ENCODE results near the gene SETD4.

The SETD4 gene

GRCh38 chr21:36079010-36079649, 18.8 kb upstream of the SETD4 start:
- Histone ChIP-seq H4K20me1 (ENCODE audit: insufficient read depth, low read length) (no peaks in the 10 kb centered on the region), H3K9me3 (replicated peaks; ENCODE audit: insufficient read depth, low read length) (no peaks in the 10 kb centered on the region), H3K36me3 (replicated peaks; ENCODE audit: insufficient read depth, low read length) (no peaks in the 10 kb centered on the region), H3K27ac (ENCODE audit: low read length) (peak overlapping the region; percentile 2; the same call in 1 of the 2 replicates), H3F3A (ENCODE audit: insufficient read depth, low read length) (peaks cover 23% of the 10 kb centered on the region), H3K79me2 (ENCODE audit: low read length) (no peaks in the 10 kb centered on the region), H3K9me2 (replicated peaks; ENCODE audit: insufficient read depth, low read length) (no peaks in the 10 kb centered on the region), H2AFZ (ENCODE audit: low read length) (peak overlapping the region; percentile 53), H3K4me1 (ENCODE audit: low read length) (peaks cover 33% of the 10 kb centered on the region), H3K27me3 (replicated peaks; ENCODE audit: insufficient read depth, low read length) (no peaks in the 10 kb centered on the region), H3K4me3 (ENCODE audit: low read length) (no peak overlapping the region), H3K9ac (ENCODE audit: low read length) (no peak overlapping the region), H3K4me2 (ENCODE audit: low read depth, low read length) (peak overlapping the region; percentile 40)
- TF ChIP-seq CTCF (IDR thresholded peaks at IDR 0.05; ENCODE audit: low read length): no peak
- peak; percentile 85 for DNase-seq

GRCh38 chr21:36077758-36078157, 17.4 kb upstream of the SETD4 start:
- Histone ChIP-seq H3K4me3 (ENCODE audit: low read length) (0 out of 2 replicates have a peak overlapping the region, but pooled peaks have one; percentile 32), H3K9me2 (replicated peaks; ENCODE audit: insufficient read depth, low read length) (no peaks in the 10 kb centered on the region), H3K79me2 (ENCODE audit: low read length) (no peaks in the 10 kb centered on the region), H3K9me3 (replicated peaks; ENCODE audit: insufficient read depth, low read length) (no peaks in the 10 kb centered on the region), H4K20me1 (ENCODE audit: insufficient read depth, low read length) (no peaks in the 10 kb centered on the region), H3K27me3 (replicated peaks; ENCODE audit: insufficient read depth, low read length) (no peaks in the 10 kb centered on the region), H3F3A (ENCODE audit: insufficient read depth, low read length) (peaks cover 23% of the 10 kb centered on the region), H3K36me3 (replicated peaks; ENCODE audit: insufficient read depth, low read length) (no peaks in the 10 kb centered on the region), H3K27ac (ENCODE audit: low read length) (peak overlapping the region; percentile 40; the same call in 1 of the 2 replicates), H3K9ac (ENCODE audit: low read length) (no peak overlapping the region), H3K4me1 (ENCODE audit: low read length) (peaks cover 33% of the 10 kb centered on the region), H3K4me2 (ENCODE audit: low read depth, low read length) (peak overlapping the region; percentile 65), H2AFZ (ENCODE audit: low read length) (peak overlapping the region; percentile 48)
- TF ChIP-seq EZH2phosphoT487 (IDR thresholded peaks at IDR 0.05; ENCODE audit: low read length): no peak
- TF ChIP-seq EZH2 (optimal IDR thresholded peaks at IDR 0.05; ENCODE audit: low read depth, low read length): no peak
- TF ChIP-seq CTCF (IDR thresholded peaks at IDR 0.05; ENCODE audit: low read length): no peak
- DNase-seq: no peak

GRCh38 chr21:36076878-36077655, 16.7 kb upstream of the SETD4 start:
- Histone ChIP-seq H3K4me2 (ENCODE audit: low read depth, low read length) (peak overlapping the region; percentile 65), H3K9ac (ENCODE audit: low read length) (peak overlapping the region; percentile 1; the same call in 1 of the 2 replicates), H3K9me3 (replicated peaks; ENCODE audit: insufficient read depth, low read length) (no peaks in the 10 kb centered on the region), H3F3A (ENCODE audit: insufficient read depth, low read length) (peaks cover 23% of the 10 kb centered on the region), H3K79me2 (ENCODE audit: low read length) (no peaks in the 10 kb centered on the region), H3K27ac (ENCODE audit: low read length) (peak overlapping the region; percentile 40; the same call in 1 of the 2 replicates), H2AFZ (ENCODE audit: low read length) (peak overlapping the region; percentile 48), H3K4me1 (ENCODE audit: low read length) (peaks cover 33% of the 10 kb centered on the region), H4K20me1 (ENCODE audit: insufficient read depth, low read length) (no peaks in the 10 kb centered on the region), H3K9me2 (replicated peaks; ENCODE audit: insufficient read depth, low read length) (no peaks in the 10 kb centered on the region), H3K4me3 (ENCODE audit: low read length) (peak overlapping the region; percentile 32), H3K27me3 (replicated peaks; ENCODE audit: insufficient read depth, low read length) (no peaks in the 10 kb centered on the region), H3K36me3 (replicated peaks; ENCODE audit: insufficient read depth, low read length) (no peaks in the 10 kb centered on the region)
- DNase-seq: peak; percentile 70
- TF ChIP-seq EZH2 (optimal IDR thresholded peaks at IDR 0.05; ENCODE audit: low read depth, low read length) (no peak), EZH2phosphoT487 (IDR thresholded peaks at IDR 0.05; ENCODE audit: low read length) (no peak), CTCF (IDR thresholded peaks at IDR 0.05; ENCODE audit: low read length) (no peak)
